NCI-H2081 (cell line): ENCODE results near the gene NMS.

Experiments used
- DNase-seq, 2 experiments: peaks; one replicate each; lab custom pipeline; 2025; lab: John Stamatoyannopoulos, UW

Gene NMS

GRCh38 chr2:100484390-100484789, 14.1 kb downstream of the NMS start:
- DNase-seq, result no peak

GRCh38 chr2:100485396-100485795, 15.1 kb downstream of the NMS start:
- DNase-seq, result no peak

- DNase-seq, result no peak
Observed at GRCh38 chr2:100494712-100495111, 24.4 kb downstream of the NMS start.

DNA sequence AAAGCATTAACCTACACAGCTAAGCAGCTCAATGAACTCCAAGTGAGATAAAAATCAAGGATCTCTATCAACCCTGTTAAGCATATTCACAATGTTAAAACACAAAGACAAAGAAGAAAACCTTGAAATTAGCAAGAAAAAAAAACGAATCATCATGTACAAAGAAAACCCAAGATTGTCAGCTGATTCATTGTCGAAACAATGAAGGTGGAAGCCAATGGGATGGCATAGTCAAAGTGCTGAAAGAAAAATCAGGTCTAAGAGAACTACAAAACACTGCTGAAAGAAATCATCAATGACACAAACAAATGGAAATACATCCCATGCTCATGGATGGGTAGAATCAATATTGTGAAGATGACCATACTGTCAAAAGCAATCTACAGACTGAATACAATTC, 32.5 kb downstream of the NMS start:
- no peak for DNase-seq

DNA sequence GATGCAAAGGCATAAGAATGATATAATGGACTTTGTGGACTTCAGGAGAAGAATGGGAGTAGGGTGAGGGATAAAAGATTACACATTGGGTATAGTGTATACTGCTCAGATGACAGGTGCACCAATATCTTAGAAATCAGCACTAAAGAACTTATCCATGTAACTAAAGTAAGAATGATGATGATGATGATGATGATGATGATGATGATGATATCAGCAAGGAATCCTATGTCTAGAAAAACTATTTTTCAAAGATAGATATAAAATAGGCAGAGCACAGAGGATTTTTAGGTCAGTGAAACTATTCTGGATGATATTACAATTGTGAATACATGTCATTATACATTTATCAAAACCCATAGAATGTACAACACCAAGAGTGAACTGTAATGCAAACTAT, 34.3 kb downstream of the NMS start:
- DNase-seq, result no peak

- DNase-seq, result no peak
Observed at GRCh38 chr2:100509066-100509465, 38.8 kb downstream of the NMS start.

DNA sequence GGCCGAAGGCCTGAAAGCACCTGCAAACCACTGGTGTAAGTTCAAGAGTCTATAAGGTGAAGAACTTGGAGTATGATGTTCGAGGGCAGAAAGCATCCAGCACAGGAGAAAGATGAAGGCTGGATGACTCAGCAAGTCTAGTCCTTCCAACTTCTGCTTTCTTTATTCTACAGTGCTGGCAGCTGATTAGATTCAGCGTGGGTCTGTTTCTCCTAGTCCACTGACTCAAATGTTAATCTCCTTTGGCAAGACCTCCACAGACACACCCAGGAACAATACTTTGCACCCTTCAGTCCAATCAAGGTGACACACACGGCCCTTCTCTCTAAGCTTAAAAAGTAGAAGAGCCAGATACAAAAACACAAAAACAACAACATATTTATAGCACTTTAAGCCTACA, 43.4 kb downstream of the NMS start:
- DNase-seq, result no peak

DNA sequence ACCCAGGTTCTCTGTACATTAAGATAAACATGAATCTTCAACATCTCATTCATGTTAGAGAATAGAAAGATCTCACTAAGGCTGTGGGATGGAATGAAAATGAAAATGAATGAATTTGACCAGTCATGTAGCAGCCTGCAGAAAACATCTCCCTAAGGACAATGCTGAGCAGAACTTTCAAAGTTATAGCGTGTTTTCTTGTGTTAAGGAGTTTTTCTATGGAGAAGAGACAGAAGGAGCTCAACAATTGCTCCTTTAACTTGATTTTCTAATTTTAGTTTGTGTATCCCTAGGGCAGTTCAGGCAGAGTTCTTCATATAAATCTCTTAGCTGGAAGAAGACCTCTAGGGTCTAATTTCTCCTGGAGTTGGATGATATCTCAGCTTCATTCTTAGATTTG, 47.3 kb downstream of the NMS start:
- no peak for DNase-seq

GRCh38 chr2:100518801-100519200, 48.5 kb downstream of the NMS start:
- no peak for DNase-seq

DNA sequence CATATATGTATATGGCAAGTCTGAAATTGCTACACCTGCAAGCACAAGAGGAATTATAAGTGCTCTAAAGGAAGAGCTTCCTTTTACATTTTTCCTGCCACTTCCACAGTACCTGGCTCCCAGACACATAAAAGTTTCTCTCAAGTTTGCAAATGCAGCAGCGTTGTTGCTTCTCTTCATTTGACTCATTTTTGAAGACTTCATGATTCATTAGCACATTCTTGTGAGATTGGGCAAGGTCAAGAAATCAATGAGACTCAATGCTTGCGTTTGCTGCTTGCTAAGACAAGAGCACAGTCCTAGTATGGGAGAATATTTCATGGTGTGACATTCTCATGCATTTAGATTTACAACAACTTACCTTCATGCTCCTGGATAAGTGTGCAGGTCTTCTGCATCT, 49.9 kb downstream of the NMS start:
- DNase-seq, result no peak

DNA sequence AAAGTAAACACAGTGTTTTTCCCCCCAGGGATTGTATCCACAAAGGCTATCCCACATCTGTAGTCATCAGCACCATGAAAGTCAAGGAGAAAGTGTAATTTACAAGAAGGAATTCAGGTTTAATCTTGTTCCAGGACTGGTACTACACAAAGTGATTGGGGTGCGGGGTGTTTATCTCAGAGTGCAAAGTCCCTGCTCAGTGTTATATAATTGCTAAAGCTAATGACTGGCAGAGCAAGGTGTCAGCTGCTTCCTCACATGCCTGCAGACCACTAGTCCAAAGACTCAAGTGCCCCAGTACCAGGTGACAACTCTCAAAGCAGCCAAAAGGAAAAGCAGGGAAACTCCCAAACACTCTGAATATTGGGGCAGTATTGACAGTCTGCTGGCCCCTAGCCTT, 52.1 kb downstream of the NMS start:
- no peak for DNase-seq

DNA sequence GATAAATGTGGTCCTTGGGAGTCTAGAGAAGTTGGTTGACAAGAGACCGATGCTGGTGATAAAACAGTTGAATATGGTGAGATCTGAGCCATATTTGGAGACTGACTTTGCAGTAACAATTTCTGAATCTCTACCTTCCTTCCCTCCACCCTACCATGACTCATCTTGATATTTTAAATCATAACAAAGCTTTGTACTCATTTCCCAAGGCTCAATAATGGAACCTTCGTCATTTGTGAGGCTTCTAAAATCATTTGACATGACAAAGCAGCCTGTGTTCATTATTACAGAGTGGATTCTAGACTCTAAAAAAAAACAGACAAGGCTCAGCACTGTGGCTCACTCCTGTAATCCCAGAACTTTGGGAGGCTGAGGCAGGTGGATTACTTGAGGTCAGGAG, 54.0 kb downstream of the NMS start:
- no peak for DNase-seq

DNA sequence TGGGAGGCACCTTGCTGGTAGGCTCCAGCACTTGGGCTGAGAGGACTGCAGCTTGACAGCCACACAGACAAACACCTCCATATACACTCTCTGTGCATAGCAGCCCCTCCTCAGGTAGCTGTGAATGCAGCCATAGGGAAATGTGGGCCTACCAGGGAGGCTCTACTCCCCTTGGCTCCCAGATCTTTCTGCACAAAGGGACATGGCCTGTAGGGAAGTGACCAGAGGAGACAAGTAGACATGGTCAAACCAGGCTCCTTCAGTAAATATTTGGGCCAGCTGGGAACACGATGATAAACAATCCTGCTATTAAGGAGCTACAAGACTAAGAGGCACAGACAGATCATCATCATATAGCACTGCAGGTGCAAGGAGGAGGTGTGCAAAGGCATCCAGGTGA, 56.6 kb downstream of the NMS start:
- no peak for DNase-seq

- no peak for DNase-seq
Observed at GRCh38 chr2:100527440-100528015, 57.2 kb downstream of the NMS start.

DNA sequence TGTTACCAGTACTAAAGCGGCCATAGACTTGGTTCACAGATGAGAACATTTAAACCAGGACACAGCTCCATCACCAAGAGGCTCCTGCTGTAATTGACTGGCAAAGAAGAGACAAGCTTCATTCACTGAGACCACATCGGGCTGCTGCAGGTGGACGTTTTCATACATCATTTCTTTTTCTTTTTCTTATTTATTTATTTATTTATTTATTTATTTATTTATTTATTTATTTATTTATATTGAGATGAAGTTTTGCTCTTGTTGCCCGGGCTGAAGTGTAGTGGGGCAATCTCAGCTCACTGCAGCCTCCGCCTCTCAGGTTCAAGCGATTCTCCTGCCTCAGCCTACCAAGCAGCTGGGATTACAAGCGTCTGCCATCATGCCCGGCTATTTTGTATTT, 58.9 kb downstream of the NMS start:
- DNase-seq, result no peak

DNA sequence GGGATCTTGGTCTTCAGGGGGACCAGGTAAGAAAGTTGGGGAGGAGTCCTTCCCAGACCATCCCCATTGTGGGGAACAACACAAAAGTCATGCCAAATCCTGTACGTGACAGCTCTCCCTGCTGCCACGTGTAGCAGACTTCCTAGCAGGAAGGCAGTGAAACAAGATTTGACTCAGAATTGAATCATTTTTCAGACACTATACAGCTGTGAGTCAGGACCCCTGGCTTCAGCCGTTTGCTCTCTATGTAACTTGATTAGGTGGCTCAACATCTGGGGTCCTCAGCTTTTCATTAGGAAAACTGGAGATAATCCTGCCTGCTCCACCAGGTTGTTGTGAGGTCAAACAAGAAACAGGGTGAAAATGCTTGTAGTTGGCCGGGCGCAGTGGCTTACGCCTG, 59.6 kb downstream of the NMS start:
- DNase-seq, result no peak
